Measurements from ENCODE around the gene ACP7.
"Not testable (repeated sequence)": the region's sequence is repeated elsewhere in the genome, so short reads cannot be mapped to it uniquely, and the experiment has no call there.

ACP7 gene

GRCh38 chr19:39131255-39131755, 47.1 kb downstream of the ACP7 start:
- DNase-seq (ENCODE audit: low read depth): no peak

- DNase-seq (ENCODE audit: low read depth): no peak
Observed at GRCh38 chr19:39132344-39132969, 48.3 kb downstream of the ACP7 start.

GRCh38 chr19:39133431-39134270, 49.5 kb downstream of the ACP7 start:
- DNase-seq (ENCODE audit: low read depth): no peak

- no peak for DNase-seq (ENCODE audit: low read depth)
Observed at GRCh38 chr19:39135701-39136100, 51.5 kb downstream of the ACP7 start.

- DNase-seq (ENCODE audit: low read depth): no peak
Observed at GRCh38 chr19:39136225-39136940, 52.2 kb downstream of the ACP7 start.

- no peak for DNase-seq (ENCODE audit: low read depth)
Observed at GRCh38 chr19:39137131-39137530, 53.0 kb downstream of the ACP7 start.

- DNase-seq (ENCODE audit: low read depth): no peak
Observed at GRCh38 chr19:39138221-39139211, 54.3 kb downstream of the ACP7 start.

- no peak for DNase-seq (ENCODE audit: low read depth)
Observed at GRCh38 chr19:39139305-39139874, 55.2 kb downstream of the ACP7 start.

- no peak for DNase-seq (ENCODE audit: low read depth)
Observed at GRCh38 chr19:39139971-39140453, 55.8 kb downstream of the ACP7 start.

GRCh38 chr19:39140594-39140993, 56.4 kb downstream of the ACP7 start:
- DNase-seq (ENCODE audit: low read depth): no peak

- DNase-seq (ENCODE audit: low read depth): no peak
Observed at GRCh38 chr19:39141929-39142328, 57.8 kb downstream of the ACP7 start.

- DNase-seq (ENCODE audit: low read depth): no peak
Observed at GRCh38 chr19:39142630-39143029, 58.5 kb downstream of the ACP7 start.

GRCh38 chr19:39143757-39144289, 59.7 kb downstream of the ACP7 start:
- DNase-seq (ENCODE audit: low read depth): not testable (repeated sequence)

- no peak for DNase-seq (ENCODE audit: low read depth)
Observed at GRCh38 chr19:39144290-39145071, 60.3 kb downstream of the ACP7 start.

GRCh38 chr19:39145180-39145953, 61.2 kb downstream of the ACP7 start:
- DNase-seq (ENCODE audit: low read depth): no peak

- no peak for DNase-seq (ENCODE audit: low read depth)
Observed at GRCh38 chr19:39146091-39146490, 61.9 kb downstream of the ACP7 start.

- no peak for DNase-seq (ENCODE audit: low read depth)
Observed at GRCh38 chr19:39146686-39147450, 62.7 kb downstream of the ACP7 start.

- no peak for DNase-seq (ENCODE audit: low read depth)
Observed at GRCh38 chr19:39147480-39147879, 63.3 kb downstream of the ACP7 start.

All from iris pigment epithelial cell (primary cell).